ENCODE measurements around the gene TOR4A. TPM values are rescaled to one million over a fixed set of nuclear protein-coding genes. Genes with fewer than 3 reads are reported as not detected.
A peak's percentile ranks its signal among the peaks of the same experiment; 100 is the strongest.

Gene TOR4A
- under 1 TPM; 0.67 to 0.80 TPM for total RNA-seq
- 4.1 TPM for polyA plus RNA-seq (2013, experiment 1 of 2)
- polyA plus RNA-seq (2013, experiment 2 of 2), result 3.7 TPM
- total RNA-seq, result 0.68 to 19.3 (median 4.2) reads per million in 172 experiments

- Mint-ChIP-seq H3K4me1 (ENCODE audit: low read depth) (peaks cover 15% of the 10 kb centered on the region), H3K9me3 (no peaks in the 10 kb centered on the region), H3K27me3 (peaks cover 12% of the 10 kb centered on the region), H3K36me3 (ENCODE audit: low read depth) (no peaks in the 10 kb centered on the region), H3K4me3 (peak within 1 kb of the TSS; percentile 62), H3K27ac (no peak within 1 kb of the TSS)
- TF ChIP-seq CTCF (IDR thresholded peaks at IDR 0.05), result no peak
- intact Hi-C loops (cut with DNase I, micrococcal nuclease), result no loop called here
- ATAC-seq (ENCODE audit: poor library complexity) (peak; percentile 65), DNase-seq (peak in 4 of 14 experiments; percentile 44 to 66 (median 59))
- H3K27me3 ChIP-seq (ENCODE audit: control insufficient read depth in 1 of 2, insufficient read depth in 2 of 2, low read length in 2 of 2), result peaks cover 9 to 11% of the 10 kb centered on the region in 2 experiments
- H3K4me1 ChIP-seq (ENCODE audit: insufficient read depth, low read length), result peaks cover 28% of the 10 kb centered on the region
- CTCF ChIA-PET, result no interaction called here
- peak within 1 kb of the TSS; percentile 70 for H3K4me3 ChIP-seq (ENCODE audit: low read length)
- peaks cover 10% of the 10 kb centered on the region for H3K36me3 ChIP-seq (ENCODE audit: insufficient read depth, low read length)
- H3K27ac ChIP-seq (ENCODE audit: low read depth in 1 of 2, low read length in 2 of 2), result no peak within 1 kb of the TSS
- POLR2A ChIA-PET, result interaction anchor here (0.5 to 2.0 kb wide), 4 partner anchors 12 to 37 kb away, joined by 3 to 6 read pairs (median 4); partner anchors contain the start of genes NRARP and TUBB4B
- H3K9me3 ChIP-seq (ENCODE audit: control insufficient read depth in 1 of 2, insufficient read depth in 1 of 2, low read length in 2 of 2), result no peaks in the 10 kb centered on the region
Observed at GRCh38 chr9:137277329-137278041, at the start of gene TOR4A. Gene TOR4A (plus strand): TSS chr9:137277726. CDS start chr9:137278690, 964 bp downstream.

GRCh38 chr9:137227853-137228505 is 49.5 kb upstream of the TOR4A start:
- Mint-ChIP-seq H3K4me3 (peak overlapping the region; percentile 1), H3K27me3 (peaks cover 5% of the 10 kb centered on the region), H3K36me3 (ENCODE audit: low read depth) (no peaks in the 10 kb centered on the region), H3K4me1 (ENCODE audit: low read depth) (peaks cover 16% of the 10 kb centered on the region), H3K27ac (no peak overlapping the region), H3K9me3 (no peaks in the 10 kb centered on the region)
- Histone ChIP-seq H3K4me3 (ENCODE audit: low read length) (no peak overlapping the region), H3K4me1 (ENCODE audit: insufficient read depth, low read length) (peaks cover 23% of the 10 kb centered on the region), H3K9me3 (ENCODE audit: control insufficient read depth in 1 of 2, insufficient read depth in 1 of 2, low read length in 2 of 2) (peaks cover 0 to 10% of the 10 kb centered on the region in 2 experiments), H3K27ac (ENCODE audit: low read depth in 1 of 2, low read length in 2 of 2) (no peak overlapping the region), H3K36me3 (ENCODE audit: insufficient read depth, low read length) (no peaks in the 10 kb centered on the region), H3K27me3 (ENCODE audit: control insufficient read depth in 1 of 2, insufficient read depth in 2 of 2, low read length in 2 of 2) (peaks cover 3 to 16% of the 10 kb centered on the region in 2 experiments)
- TF ChIP-seq CTCF (IDR thresholded peaks at IDR 0.05), result no peak
- DNase-seq, result no peak
- CTCF ChIA-PET, result interaction anchor here (0.6 to 2.5 kb wide), 11 partner anchors 9 to 193 kb away, joined by 3 to 15 read pairs (median 4); partner anchors contain the start of genes ANAPC2, NPDC1 and SSNA1
- intact Hi-C loops (cut with DNase I, micrococcal nuclease), result loop anchor here (1.0 to 5.0 kb wide), 5 partner anchors 106 to 182 kb away; partner anchors contain the start of gene NPDC1 (in 2 of the 2)
- ATAC-seq (ENCODE audit: poor library complexity), result no peak
- POLR2A ChIA-PET, result interaction anchor here (1.0 to 2.4 kb wide), 5 partner anchors 13 to 141 kb away, joined by 3 to 15 read pairs (median 5); partner anchors contain the start of genes MAN1B1, TPRN and TUBB4B

- no peak for TF ChIP-seq CTCF (IDR thresholded peaks at IDR 0.05)
- ChIA-PET CTCF (interaction anchor here (0.6 to 2.5 kb wide), 2 partner anchors 8 to 182 kb away, joined by 4 to 15 read pairs; no protein-coding TSS in a partner anchor), POLR2A (interaction anchor here (2.3 to 2.4 kb wide), 2 partner anchors 12 to 133 kb away, joined by 10 to 15 read pairs; partner anchors contain the start of gene TUBB4B)
- peak in 1 of 14 experiments; percentile 39 for DNase-seq
- Histone ChIP-seq H3K4me1 (ENCODE audit: insufficient read depth, low read length) (peaks cover 21% of the 10 kb centered on the region), H3K4me3 (ENCODE audit: low read length) (no peak overlapping the region), H3K27ac (ENCODE audit: low read depth in 1 of 2, low read length in 2 of 2) (no peak overlapping the region), H3K36me3 (ENCODE audit: insufficient read depth, low read length) (no peaks in the 10 kb centered on the region), H3K9me3 (ENCODE audit: control insufficient read depth in 1 of 2, insufficient read depth in 1 of 2, low read length in 2 of 2) (peaks cover 0 to 10% of the 10 kb centered on the region in 2 experiments), H3K27me3 (ENCODE audit: control insufficient read depth in 1 of 2, insufficient read depth in 2 of 2, low read length in 2 of 2) (peaks cover 3 to 16% of the 10 kb centered on the region in 2 experiments)
- H3K4me3 Mint-ChIP-seq, result no peak overlapping the region
- peaks cover 5% of the 10 kb centered on the region for H3K27me3 Mint-ChIP-seq
- no peak for ATAC-seq (ENCODE audit: poor library complexity)
- H3K4me1 Mint-ChIP-seq (ENCODE audit: low read depth), result peaks cover 10% of the 10 kb centered on the region
- intact Hi-C loops (cut with DNase I, micrococcal nuclease), result loop anchor here in 1 of 2 experiments (5.0 kb wide), 1 partner anchor 181 kb away; the partner anchor contains the start of gene NPDC1
- no peaks in the 10 kb centered on the region for H3K36me3 Mint-ChIP-seq (ENCODE audit: low read depth)
- no peak overlapping the region for H3K27ac Mint-ChIP-seq
- H3K9me3 Mint-ChIP-seq, result no peaks in the 10 kb centered on the region
Observed at GRCh38 chr9:137228506-137228967, 49.0 kb upstream of the TOR4A start.

Data from CD4-positive, alpha-beta T cell (primary cell).